Activated CD4-positive, alpha-beta T cell treated with anti-CD3 and anti-CD28 coated beads for 48 hours (primary cell): ENCODE measurements around the gene PLEKHA8.

ENCODE experiments used
- DNase-seq: peaks from one replicate; pipeline ENCODE4 v3.0.0-alpha.2; 2020

Gene PLEKHA8

GRCh38 chr7:30114536-30115238, 86.5 kb downstream of the PLEKHA8 start:
- DNase-seq: no peak

DNA sequence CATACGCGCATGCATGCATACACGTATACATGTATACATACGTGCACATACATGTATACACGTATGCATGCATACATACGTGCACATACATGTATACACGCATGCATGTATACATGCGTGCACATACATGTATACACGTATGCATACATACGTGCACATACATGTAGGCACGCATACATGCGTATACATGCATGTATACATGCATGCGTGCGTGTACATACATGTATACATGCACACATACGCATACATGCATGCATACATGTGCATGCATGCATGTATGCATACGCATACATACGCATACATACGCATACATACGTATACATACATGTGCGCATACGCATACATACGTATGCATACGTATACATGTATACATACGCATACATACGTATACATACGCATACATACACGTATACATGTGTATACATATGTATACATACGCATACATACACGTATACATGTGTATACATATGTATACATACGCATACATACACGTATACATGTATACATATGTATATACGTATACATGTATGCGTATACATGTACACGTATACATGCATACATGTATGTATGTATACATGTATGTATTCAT, 87.6 kb downstream of the PLEKHA8 start:
- DNase-seq: no peak

DNA sequence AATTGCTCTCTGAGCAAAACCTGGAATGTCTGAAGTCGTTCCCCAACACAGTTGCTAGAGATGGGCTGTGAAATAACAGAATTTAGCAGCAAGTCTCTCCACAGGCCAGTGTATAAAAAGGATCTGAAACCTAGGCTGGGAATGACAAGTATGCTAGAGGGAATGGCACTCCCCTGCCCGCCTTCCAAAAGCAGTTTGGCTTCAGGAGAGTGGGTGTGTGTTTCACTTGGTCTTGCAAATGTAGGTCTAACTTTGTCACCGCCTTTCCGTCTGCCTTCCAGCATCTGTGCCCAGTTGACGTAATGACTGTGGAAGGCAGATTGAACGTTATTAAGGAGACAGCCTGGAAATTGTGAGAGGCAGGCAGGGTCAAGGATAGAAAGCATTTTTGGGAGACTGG, 88.6 kb downstream of the PLEKHA8 start:
- no peak for DNase-seq

- no peak for DNase-seq
These were observed 89.7 kb downstream of the PLEKHA8 start for GRCh38 chr7:30117896-30118295.

DNA sequence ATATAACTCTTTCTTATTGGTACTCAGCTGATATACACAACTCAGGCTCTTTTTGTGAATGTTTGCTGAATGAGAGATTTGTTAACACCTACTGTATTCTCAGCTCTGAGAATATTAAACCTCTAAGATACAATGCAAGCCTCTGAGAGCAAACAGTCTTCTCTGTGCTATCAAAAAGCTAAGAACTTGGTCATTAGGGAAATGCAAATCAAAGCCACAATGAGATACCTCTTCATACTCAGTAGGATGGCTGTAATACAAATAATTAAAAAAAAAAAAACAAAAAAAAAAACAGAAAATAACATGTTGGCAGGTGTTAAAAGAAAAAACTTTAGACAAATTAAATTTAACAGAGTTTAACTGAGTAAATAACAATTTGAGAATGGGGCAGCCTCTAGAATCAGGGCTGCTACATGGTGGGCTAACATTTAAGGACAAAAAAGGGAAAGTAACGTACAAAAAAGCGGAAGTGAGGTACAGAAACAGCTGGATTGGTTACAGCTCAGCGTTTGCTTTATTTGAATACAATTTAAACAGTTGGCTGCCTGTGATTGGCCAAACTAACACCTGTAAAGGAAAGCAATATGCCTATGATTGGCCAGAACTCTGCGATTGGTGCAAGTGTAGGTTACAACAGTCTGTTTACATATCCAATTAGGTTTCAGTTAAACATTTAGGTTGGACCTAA, 91.8 kb downstream of the PLEKHA8 start:
- DNase-seq: no peak

DNA sequence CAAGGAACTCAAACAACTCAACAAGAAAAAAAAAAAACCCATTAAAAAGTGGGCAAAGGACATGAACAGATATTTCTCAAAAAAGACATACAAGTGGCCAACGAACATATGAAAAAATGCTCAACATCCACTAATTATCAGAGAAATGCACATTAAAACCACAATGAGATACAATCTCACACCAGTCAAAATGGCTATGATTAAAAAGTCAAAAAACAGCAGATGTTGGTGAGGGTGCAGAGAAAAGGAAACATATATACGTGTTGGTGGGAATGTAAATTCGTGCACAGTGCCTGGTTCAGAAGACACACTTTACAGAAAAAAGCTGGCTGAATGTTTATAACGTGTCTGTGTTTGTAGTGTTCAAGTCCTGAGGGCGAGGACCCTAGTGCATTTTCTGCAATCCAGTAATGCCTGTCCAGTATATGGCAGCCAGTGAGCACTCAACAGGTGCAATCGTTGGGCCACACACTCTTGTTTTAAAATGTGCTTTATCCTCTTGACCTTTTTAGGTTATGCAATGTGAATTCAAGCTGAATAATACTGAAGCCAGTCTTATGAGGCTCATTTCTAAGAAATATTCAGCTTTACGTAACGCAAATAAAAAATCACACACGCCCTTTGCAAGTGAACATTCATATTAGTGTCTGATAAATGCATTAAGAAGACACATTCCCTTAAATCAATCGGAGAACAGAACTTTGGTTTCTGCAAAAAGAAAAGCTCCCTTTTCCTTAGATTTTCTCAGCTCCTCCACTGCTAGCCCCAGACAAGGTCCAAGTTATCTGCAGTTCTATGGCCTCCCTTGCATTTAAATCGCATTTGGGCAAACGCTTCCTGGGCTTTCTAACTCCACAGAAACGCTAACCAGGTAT, 105.8 kb downstream of the PLEKHA8 start:
- DNase-seq: no peak

DNA sequence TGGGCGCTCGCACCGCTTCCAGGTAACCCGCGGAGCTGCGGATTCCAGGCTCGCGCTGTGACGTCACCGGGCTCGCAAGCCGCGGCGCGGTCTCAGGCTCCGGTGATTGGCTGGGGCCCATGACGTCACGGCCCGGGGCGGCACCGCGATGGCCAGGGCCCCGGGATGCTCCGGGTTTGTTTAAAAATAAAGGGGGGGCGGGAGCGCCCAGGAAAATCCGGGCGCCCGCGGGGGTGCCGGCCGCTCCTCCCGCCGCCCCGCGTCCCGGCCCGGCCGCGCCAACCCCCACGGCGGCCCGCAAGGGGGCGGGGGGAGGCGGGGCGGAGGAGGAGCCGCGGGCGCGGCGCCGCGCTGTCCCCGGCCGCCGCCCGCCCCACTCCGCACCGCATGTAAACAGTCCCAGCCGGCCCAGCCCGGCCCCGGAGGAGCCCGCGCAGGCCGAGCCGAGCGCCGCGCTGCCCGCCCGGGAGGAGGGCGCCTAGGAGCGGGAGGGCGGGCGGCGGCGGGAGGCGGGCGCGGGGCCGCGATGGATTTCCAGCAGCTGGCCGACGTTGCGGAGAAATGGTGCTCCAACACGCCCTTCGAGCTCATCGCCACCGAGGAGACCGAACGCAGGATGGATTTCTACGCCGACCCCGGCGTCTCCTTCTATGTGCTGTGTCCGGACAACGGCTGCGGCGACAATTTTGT, 106.5 kb downstream of the PLEKHA8 start, which contains the start of gene MTURN:
TSS of gene MTURN (plus strand) at position 376 of the 690 bp plus-strand sequence. CDS start at position 527, 151 bp downstream.
- peak; percentile 90 for DNase-seq

GRCh38 chr7:30135301-30136116, 107.3 kb downstream of the PLEKHA8 start:
- peak; percentile 65 for DNase-seq

DNA sequence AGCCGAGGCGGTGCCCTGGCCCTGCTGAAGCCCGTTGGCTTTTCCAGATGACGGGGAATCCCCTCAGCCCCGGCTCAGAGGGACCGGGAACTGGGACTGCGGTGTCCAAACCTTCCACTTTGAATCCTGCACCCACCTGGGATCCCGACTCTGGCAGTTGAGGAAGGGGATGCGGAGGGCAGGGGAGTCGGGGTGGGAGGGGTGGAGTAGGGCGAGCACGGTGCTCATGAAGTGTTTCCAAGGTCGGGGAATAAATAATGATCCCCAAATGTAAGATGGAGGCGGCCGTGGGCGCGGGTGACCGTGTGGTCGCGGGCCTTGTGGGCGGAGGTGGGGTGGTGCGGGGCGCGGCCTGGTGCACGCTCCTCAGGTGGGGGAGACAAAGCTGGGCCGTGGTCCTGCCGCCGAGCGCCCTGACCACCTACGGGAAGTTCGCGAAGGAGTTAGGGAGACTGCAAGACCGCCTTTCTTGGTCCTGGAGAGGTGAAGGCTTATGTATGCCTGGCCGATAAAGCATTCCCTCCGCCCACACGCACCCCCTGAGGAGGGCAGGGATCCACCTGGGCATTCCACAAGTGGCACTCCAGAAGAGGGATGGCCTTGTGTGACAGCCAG, 108.0 kb downstream of the PLEKHA8 start:
- DNase-seq: no peak

DNA sequence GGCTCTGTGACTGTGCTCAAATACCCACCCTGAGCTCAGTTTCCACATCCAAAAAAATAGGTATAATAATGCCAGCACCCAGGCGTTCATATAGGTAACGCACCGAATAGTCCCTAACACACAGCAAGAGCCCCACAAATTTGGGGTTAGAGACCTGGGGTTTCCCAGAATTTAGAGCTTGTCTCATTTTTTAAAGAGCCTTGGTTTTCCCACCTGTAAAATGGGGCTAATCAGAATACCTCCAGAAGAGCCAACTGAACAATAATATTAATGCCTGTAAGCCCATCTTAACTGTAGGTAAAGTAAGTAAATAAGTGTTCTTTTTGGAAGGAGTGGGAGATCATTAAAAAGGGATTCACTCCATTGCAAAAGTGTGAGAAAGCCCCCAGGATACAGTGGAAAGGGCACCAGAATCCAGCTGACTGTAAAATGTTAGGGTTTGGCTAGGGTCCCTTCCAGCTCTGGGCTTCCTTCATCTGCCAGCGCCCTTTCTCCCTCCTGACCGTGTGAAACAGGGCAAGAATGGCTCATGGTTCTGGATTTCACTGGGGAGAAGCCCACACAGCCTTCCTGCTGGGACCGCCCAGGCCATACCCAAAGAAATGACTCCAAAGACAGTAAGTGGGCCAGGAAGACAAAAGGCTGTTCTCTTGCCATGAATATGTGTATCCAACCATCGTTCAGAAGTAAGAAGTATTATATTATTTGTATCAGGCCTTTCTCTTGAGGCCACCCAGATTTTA, 108.7 kb downstream of the PLEKHA8 start:
- DNase-seq: no peak

GRCh38 chr7:30139836-30140384, 111.7 kb downstream of the PLEKHA8 start:
- no peak for DNase-seq

- DNase-seq: no peak
These were observed 112.2 kb downstream of the PLEKHA8 start for GRCh38 chr7:30140456-30140855.

- DNase-seq: no peak
These were observed 114.5 kb downstream of the PLEKHA8 start for GRCh38 chr7:30142710-30143109.

- no peak for DNase-seq
These were observed 115.6 kb downstream of the PLEKHA8 start for GRCh38 chr7:30143748-30144251.

- no peak for DNase-seq
These were observed 116.6 kb downstream of the PLEKHA8 start for GRCh38 chr7:30144657-30145306.

DNA sequence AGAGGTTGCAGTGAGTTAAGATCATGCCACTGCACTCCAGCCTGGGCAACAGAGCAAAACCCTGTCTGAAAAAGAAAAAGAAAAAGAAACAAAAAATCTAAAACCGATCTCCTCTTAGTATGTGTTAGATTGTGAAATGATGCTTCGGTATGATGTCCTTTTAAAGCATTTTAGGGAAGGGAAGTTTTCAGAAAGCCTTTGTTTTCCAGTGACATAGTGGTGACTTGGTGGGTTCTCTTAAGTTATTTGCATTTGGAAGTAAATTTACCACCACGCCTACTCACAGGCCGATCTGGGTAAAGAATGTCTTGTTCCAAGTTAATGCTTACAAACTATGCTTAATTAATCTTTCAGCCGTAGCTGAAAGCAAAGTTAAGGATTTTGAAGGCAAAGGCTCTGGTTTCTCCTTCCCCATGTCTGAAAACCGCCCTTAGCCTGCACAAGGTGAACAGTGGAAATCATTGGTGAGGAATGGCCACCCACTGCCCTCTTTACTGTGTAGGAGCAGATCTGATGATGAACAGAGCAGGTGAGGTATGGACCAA, 117.3 kb downstream of the PLEKHA8 start:
- no peak for DNase-seq

DNA sequence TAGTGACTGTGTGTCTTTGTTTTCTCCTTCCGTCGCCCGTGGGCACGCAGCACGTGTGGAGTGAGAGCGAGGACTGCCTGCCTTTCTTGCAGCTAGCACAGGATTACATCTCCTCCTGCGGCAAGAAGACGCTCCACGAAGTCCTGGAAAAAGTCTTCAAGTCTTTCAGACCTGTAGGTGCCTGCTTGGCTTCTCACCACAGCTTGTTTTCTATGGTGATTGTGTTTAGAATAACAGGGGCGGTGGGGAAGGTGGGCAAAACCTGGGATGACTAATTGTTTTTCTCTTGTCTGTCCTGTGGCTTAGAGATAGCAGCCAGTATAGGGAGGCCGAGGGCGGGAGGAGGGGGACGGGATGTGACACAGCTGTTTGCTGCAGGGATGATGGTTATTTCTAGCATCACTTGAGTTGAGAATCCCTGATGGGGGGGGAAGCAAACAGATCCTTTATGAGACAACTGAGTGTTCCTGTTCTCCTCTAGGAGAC, 118.0 kb downstream of the PLEKHA8 start:
- DNase-seq: no peak

GRCh38 chr7:30147223-30147622, 119.0 kb downstream of the PLEKHA8 start:
- no peak for DNase-seq

- no peak for DNase-seq
These were observed 119.6 kb downstream of the PLEKHA8 start for GRCh38 chr7:30147785-30148184.
